Left hindlimb (tissue), 1 donor: Measurements from ENCODE around the gene KIAA0930.
A peak's percentile ranks its signal among the peaks of the same experiment; 100 is the strongest.
"Not testable (repeated sequence)": the region's sequence is repeated elsewhere in the genome, so short reads cannot be mapped to it uniquely, and the experiment has no call there.

Experiments used
- DNase-seq: peaks from one replicate; pipeline ENCODE4 v3.0.0-alpha.2; 2018

Gene KIAA0930

GRCh38 chr22:45240810-45241631, at the start of gene KIAA0930:
TSS of gene KIAA0930 (minus strand) at chr22:45240894. CDS start at chr22:45240703, 191 bp downstream.
- peak; percentile 87 for DNase-seq

GRCh38 chr22:45286854-45287551, 46.3 kb upstream of the KIAA0930 start:
- DNase-seq, result no peak

- DNase-seq, result no peak
These were observed 44.8 kb upstream of the KIAA0930 start for GRCh38 chr22:45285263-45286058.

GRCh38 chr22:45284705-45285262, 44.1 kb upstream of the KIAA0930 start, which contains the start of gene UPK3A:
TSS of gene UPK3A (plus strand) at chr22:45284949. CDS start at chr22:45285014, 65 bp downstream.
- DNase-seq, result no peak

- DNase-seq, result no peak
These were observed 40.3 kb upstream of the KIAA0930 start for GRCh38 chr22:45281010-45281409.

- DNase-seq, result no peak
These were observed 39.9 kb upstream of the KIAA0930 start for GRCh38 chr22:45280587-45280980.

GRCh38 chr22:45278125-45278524, 37.4 kb upstream of the KIAA0930 start:
- DNase-seq, result no peak

- DNase-seq, result not testable (repeated sequence)
These were observed 37.0 kb upstream of the KIAA0930 start for GRCh38 chr22:45277720-45278119.

- DNase-seq, result no peak
These were observed 35.9 kb upstream of the KIAA0930 start for GRCh38 chr22:45276507-45277105.

- no peak for DNase-seq
These were observed 32.9 kb upstream of the KIAA0930 start for GRCh38 chr22:45273452-45274075.

- no peak for DNase-seq
These were observed 31.8 kb upstream of the KIAA0930 start for GRCh38 chr22:45272498-45272897.

- peak; percentile 57 for DNase-seq
These were observed 31.0 kb upstream of the KIAA0930 start for GRCh38 chr22:45271667-45272201.

GRCh38 chr22:45270095-45271020, 29.7 kb upstream of the KIAA0930 start:
- DNase-seq, result no peak

- peak; percentile 87 for DNase-seq
These were observed 28.5 kb upstream of the KIAA0930 start for GRCh38 chr22:45268958-45269844.

- peak; percentile 70 for DNase-seq
These were observed 27.7 kb upstream of the KIAA0930 start for GRCh38 chr22:45268167-45268957.

GRCh38 chr22:45265535-45265934, 24.8 kb upstream of the KIAA0930 start:
- no peak for DNase-seq

- peak; percentile 66 for DNase-seq
These were observed 23.0 kb upstream of the KIAA0930 start for GRCh38 chr22:45263463-45264269.
